Left lobe of liver (tissue), 2 donors: ENCODE data around the gene LRRC15. TPM values are rescaled to one million over a fixed set of nuclear protein-coding genes. Genes with fewer than 3 reads are reported as not detected.

Experiments used
- ATAC-seq: fragments of 200-7000 bp; cut with Tn5 transposase; one replicate; pipeline ENCODE4 v1.9.1; 2020; ENCODE audit warnings: mild to moderate bottlenecking, moderate library complexity
- DNase-seq: peaks from one replicate; pipeline ENCODE4 v3.0.0-alpha.2; 2020; ENCODE audit warnings: low spot score
- total RNA-seq: library from RNA; stranded (reverse); gene quantifications from one replicate; pipeline ENCODE4 v1.2.1, GENCODE V29; 2021
- donor health status: DM: no; HTN: no; CAD: no; lungs with moderate emphysema.
- donor health status: DM: no; HTN: yes; CAD: no.

Gene LRRC15
- total RNA-seq, 1 donor from 2014 or later: not detected

GRCh38 chr3:194305356-194306108 lies 64.0 kb downstream of the LRRC15 start:
- DNase-seq: no peak
- no peak for ATAC-seq

Other genes starting within 250 kb of the LRRC15 start
- gene HES1, start 233.6 kb downstream of the LRRC15 start, total RNA-seq: 21.3 TPM
- gene CPN2, start 18.4 kb downstream of the LRRC15 start, total RNA-seq: 159 TPM
- gene GP5, start 29.5 kb upstream of the LRRC15 start, total RNA-seq: 0.10 TPM
- 141 TPM for gene ATP13A3, start 117.3 kb upstream of the LRRC15 start, total RNA-seq